GM10248 (cell line): ENCODE measurements around the gene WDFY4.

ENCODE experiments used
- CTCF ChIA-PET: fragments of 300-600 bp; sonication (Branson Sonifier 250); formaldehyde crosslinking; extraction: SDS; loops from one replicate; lab custom pipeline; 2021; ENCODE audit warnings: antibody characterized with exemption; lab: Yijun Ruan, JAX
- POLR2A ChIA-PET: fragments of 350-650 bp; sonication (Branson Sonifier 250); formaldehyde crosslinking; extraction: SDS; loops from one replicate; lab custom pipeline; 2020; ENCODE audit warnings: antibody characterized with exemption; lab: Yijun Ruan, JAX
- DNase-seq: peaks from one replicate; pipeline ENCODE4 v3.0.0; 2012; ENCODE audit errors: extremely low spot score
- TF ChIP-seq, protein P1 (sequence below): IDR thresholded peaks from 2 replicates; pipeline ENCODE4 v1.5.1; 2012; ENCODE audit warnings: mild to moderate bottlenecking, low read depth; ENCODE audit errors: extremely low read depth, missing control alignments, control extremely low read depth

Gene WDFY4

DNA sequence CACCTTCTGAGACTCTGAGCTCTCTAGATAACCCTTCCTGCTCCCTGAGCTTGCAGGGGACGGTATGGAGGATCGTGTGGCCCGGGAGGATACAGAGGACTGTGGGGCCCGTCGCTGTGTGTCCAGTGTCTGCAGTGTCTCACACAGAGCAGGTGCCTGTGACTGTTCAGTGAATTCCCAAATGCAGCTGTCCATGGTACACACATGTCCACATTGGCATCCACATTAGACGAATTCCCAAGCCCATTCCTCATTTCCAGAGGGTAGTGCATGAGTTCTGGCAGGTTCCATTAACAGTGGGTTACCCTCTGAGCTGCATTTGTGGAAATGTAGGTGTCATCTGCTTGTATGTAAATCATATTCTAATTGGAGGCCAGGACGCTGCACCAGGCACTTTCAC lies 39.5 kb downstream of the WDFY4 start:
- ChIA-PET POLR2A (no interaction called here), CTCF (interaction anchor here (1.0 to 1.6 kb wide), 4 partner anchors 9 to 66 kb away, joined by 3 to 5 read pairs (median 4); no protein-coding TSS in a partner anchor)
- TF ChIP-seq, protein P1, sequence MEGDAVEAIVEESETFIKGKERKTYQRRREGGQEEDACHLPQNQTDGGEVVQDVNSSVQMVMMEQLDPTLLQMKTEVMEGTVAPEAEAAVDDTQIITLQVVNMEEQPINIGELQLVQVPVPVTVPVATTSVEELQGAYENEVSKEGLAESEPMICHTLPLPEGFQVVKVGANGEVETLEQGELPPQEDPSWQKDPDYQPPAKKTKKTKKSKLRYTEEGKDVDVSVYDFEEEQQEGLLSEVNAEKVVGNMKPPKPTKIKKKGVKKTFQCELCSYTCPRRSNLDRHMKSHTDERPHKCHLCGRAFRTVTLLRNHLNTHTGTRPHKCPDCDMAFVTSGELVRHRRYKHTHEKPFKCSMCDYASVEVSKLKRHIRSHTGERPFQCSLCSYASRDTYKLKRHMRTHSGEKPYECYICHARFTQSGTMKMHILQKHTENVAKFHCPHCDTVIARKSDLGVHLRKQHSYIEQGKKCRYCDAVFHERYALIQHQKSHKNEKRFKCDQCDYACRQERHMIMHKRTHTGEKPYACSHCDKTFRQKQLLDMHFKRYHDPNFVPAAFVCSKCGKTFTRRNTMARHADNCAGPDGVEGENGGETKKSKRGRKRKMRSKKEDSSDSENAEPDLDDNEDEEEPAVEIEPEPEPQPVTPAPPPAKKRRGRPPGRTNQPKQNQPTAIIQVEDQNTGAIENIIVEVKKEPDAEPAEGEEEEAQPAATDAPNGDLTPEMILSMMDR: no peak
- DNase-seq: no peak

DNA sequence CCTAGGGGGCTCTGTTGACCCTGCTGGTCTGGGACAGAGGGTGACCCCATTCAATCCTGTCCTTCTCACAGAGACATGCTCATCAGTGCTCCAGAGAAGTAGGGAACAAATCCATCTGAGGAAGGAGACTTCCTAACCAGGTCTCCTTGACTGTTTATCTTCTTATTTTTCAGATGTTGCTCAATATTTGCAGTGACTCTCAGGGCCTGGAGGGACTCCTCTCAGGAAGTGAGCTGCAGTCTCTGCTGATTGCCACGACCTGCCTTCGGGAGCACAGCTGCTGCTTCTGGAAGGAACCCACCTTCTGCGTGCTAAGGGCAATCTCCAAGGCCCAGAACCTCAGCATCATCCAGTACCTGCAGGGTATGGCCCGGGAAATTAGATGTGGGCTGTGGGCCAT lies 41.0 kb downstream of the WDFY4 start:
- POLR2A ChIA-PET: no interaction called here
- TF ChIP-seq, protein P1: no peak
- CTCF ChIA-PET: interaction anchor here (1.3 to 5.3 kb wide), 3 partner anchors 10 to 68 kb away, joined by 3 to 35 read pairs (median 3); no protein-coding TSS in a partner anchor
- DNase-seq: no peak

DNA sequence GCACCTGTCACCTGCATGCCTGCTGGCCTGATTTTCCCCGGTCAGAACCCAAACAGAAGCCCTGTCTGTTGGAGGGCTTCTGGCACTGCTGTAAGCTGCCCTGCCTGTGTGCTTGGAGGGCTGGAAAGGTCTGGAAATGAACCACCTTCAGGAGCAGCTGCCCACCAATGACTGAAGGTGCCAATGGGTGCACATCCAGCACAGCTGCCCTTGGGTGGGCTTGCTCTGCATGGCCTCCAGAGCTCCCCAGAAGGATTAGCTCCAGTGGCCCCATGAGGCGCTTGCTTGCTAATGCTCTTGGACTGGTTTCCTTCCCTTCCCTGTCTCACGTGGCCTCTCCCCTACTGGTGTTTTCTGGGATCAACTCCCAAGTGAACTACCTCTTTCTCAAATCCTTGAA lies 43.2 kb downstream of the WDFY4 start:
- ChIA-PET POLR2A (no interaction called here), CTCF (interaction anchor here (0.9 to 5.3 kb wide), 6 partner anchors 11 to 71 kb away, joined by 3 to 35 read pairs (median 5); no protein-coding TSS in a partner anchor)
- TF ChIP-seq, protein P1: no peak
- no peak for DNase-seq

DNA sequence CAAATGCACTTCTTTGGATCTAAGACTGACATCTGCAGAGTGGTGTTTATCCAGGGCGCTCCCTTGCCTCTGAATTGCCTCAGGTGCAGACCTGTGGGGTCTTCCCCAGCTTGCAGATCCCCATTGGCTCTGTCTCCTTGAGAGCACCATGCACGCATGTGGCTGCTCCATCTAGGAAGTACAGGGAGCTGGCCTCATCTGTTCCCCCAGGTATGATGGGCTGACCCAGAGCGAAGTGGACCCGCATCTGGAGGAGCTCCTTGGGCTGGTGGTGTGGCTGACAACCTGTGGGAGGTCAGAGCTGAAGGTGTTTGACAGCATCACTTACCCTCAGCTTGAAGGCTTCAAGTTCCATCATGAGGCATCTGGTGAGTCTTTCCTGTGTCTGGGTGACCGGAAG lies 44.5 kb downstream of the WDFY4 start:
- DNase-seq: no peak
- TF ChIP-seq, protein P1: no peak
- CTCF ChIA-PET: interaction anchor here (1.1 to 5.3 kb wide), 3 partner anchors 12 to 72 kb away, joined by 4 to 35 read pairs (median 7); no protein-coding TSS in a partner anchor
- POLR2A ChIA-PET: no interaction called here

DNA sequence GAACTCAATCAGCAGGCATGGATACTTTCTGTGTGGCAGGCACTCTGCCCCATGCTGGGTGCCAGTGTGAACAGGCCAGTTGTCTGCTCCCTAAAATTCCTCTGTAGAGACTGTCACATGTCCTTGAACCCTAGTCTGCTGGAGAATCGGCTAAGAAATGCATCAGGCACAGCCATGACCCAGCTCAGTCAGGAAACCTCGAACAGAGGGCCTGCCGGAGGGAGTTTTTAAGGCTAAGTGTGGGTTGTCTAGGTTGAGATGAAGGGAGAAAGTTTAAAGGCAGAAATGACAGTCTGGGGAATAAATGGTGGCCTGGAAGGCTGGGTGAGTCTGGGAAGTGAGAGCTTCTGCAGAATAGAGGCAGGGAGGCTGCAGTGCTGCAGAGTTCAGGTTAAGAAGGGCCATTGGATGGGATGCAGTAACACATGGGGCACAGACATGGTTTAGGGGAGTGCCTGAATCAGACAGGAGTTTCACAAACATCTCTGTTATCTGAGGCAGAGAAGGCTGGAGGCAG lies 45.3 kb downstream of the WDFY4 start:
- POLR2A ChIA-PET: no interaction called here
- TF ChIP-seq, protein P1: no peak
- CTCF ChIA-PET: interaction anchor here (5.3 kb wide), 1 partner anchor 73 kb away, joined by 35 read pairs; no protein-coding TSS in a partner anchor
- DNase-seq: no peak

DNA sequence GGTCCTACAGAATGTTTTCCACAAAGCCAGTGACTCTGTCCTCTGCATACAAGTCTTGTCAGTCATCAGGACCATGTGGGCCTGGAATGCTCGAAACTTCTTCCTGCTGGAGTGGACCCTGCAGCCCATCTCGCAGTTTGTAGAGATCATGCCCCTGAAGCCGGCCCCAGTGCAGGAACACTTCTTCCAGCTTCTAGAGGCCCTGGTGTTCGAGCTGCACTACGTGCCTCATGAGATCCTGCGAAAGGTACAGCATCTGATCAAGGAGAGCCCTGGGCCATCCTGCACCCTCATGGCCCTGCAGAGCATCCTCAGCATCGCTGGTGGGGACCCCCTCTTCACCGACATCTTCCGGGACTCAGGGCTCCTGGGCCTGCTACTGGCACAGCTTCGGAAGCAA lies 46.5 kb downstream of the WDFY4 start:
- CTCF ChIA-PET: interaction anchor here (1.1 to 2.8 kb wide), 3 partner anchors 12 to 74 kb away, joined by 3 to 15 read pairs (median 10); no protein-coding TSS in a partner anchor
- TF ChIP-seq, protein P1: no peak
- DNase-seq: no peak
- POLR2A ChIA-PET: no interaction called here
